HTERT RPE-1 (cell line): ENCODE data around the gene PRCC.

Source experiments
- in situ Hi-C: fragments of 300-500 bp; cut with MboI; formaldehyde crosslinking; loops from 4 replicates; pipeline ENCODE4 v1.14.3; 2020; ENCODE audit warnings: low sequenced_read_pairs

The PRCC gene

DNA sequence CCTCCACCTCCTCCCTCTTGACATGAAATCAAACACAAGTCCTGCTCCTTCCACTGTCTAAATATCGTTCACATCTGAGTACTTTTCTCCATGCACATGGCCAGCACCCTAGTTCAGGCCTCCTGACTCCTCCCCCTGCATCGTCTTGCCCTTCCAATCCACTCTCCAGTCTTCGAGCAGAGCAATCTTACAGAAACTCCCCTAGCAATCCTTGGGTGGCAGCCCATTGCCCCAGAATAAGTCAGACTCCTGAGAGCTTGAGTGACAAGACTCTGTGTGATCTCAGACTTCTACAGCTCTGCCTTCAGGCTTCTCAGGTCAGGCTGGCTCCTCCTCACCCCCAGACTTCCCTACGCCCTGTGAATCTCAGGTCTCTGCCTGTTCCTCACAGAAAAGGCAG is 43.8 kb downstream of the PRCC start:
- in situ Hi-C loops: no loop called here

DNA sequence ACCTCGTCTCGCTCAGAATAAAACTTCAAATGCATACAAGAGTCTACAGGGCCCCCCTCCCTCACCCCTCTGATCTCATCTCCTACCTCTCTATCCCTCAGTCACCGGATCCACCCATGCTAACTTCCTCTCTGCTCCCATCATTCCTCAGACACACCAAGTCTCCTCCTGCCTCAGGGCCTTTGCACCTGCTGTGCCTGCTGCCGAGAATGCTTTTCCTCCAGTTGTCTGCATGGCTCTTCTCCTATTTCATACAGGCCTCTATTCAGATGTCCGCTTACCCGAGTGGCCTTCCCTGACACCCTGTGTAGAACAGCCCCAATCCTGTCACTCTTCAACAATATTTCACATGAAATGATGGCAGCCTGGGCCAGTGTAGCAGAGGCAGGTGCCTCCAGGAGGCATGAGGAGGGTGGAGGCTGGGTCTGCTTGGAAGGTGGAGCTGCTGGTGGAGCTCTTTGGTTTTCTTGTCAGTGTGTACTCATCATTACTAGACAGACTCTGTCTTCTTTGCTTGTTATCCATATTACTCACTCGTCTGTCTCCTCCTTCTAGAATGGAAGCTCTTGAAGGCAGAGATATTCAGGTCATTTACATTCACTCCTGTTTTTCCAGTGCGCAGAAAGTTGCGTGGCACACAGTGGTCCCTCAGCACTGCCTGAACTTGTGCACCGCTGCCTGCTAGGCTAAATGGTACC is 45.1 kb downstream of the PRCC start:
- in situ Hi-C loops: no loop called here

DNA sequence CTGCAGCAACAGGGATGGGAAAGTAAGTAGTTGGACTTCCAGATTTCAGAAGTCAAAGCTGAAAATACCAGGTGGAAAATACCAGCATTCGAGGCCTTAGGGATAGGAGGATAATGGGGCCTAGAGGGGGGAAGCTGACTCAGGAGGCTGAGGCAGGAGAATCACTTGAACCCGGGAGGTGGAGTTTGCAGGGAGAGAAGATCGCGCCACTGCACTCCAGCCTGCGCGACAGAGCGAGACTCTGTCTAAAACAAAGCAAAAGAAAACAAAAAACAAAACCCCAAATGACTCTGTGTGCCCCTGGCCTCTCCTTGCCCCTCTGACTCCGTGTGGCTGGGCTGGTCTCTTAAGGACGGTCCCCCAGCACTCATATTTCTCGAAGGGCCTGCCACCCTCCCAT is 46.0 kb downstream of the PRCC start:
- in situ Hi-C loops: no loop called here

DNA sequence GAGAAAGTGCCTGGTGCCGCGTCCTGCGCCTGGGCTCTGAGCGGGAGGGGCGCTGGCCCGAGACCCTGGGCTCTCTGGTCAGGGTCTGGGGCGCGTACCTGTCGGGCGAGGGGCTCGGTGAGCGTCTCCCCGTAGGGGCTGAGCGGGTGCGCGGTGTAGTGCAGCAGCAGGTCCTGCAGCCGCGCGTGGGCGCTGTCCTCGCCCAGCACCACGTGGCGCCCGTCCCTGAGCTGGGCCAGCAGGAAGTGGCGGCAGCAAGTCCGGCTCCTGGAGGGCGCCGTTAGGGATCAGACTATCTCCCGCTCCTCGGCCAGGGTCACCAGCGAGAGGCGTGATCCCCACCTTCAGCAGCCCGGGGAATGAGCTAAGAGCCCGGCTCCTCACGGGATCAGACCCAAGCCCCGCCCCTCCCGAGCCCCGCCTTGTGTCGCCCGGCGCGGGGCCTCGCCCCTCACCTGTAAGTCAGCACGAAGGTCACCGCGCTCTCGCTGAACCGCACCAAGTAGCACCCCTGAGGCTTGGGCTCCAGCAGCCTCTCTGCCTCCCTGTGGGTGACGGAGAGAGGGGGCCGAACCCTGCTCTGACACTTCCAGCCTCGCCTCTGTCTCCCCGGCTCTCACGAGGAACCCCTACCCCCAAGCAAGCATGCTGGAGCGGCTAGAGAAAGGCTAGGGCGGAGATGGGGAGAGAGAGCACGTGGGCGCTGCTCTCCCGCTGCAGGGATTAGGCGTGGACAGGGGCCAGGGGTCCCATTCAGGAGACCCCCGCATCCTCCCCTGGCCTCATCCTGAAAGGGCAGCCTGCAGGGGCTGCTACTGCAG is 46.6 kb downstream of the PRCC start:
- in situ Hi-C loops: no loop called here

DNA sequence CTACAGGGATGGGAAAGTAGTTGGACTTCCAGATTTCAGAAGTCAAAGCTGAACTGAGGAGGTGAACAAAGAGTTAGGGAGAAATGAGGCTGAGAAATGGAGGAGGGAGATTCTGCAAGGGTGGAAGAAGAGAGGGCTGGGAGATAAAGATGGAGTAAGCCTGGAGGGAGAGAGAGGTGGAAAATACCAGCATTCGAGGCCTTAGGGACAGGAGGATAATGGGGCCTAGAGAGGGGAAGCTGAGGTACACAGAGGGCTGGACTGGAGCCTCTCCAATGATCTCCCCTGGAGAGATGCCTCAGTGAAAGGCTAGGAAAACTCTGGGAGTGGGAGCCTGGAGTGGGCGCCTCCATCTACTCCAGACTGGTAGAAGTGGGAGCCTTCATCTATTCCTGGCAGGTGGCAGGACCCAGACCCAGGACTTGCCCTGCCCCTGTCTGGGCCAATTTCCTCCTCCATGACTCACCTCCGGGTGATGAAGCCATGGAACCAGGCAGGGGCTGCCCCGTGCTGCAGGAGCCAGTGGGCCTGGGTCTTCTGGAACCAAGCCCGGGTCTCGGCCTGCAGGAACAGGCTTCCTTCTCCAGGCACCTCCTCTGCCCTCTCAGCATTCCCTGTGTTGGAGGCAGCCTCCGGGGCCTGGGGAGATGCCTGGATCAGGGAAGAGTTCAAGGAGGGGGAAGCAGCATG is 47.4 kb downstream of the PRCC start:
- in situ Hi-C loops: no loop called here

DNA sequence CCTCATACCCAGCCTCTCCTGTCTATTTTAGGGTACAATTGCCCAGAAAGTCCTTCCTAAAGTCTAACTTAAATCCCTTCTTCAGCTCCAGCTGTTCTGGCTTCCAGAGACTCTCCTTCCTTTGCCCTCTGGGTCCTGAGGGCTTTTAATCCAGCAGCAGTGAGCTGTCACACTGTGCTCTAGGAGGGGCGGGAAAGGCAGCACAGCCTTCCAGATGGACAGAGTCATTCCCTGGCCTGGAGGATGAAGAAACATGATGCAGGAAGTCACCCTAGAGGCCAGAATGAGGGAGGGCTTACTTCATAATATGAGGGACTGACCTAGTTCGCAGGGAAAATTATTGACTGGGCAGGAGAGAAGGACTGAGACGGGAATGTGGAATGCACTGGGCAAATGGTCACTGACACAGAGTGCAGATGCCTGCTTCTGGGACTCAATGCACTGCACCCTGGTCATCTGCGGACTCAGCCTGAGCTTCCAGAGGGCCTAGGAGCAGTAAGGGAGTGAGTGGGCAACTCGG is 48.0 kb downstream of the PRCC start:
- in situ Hi-C loops: no loop called here

DNA sequence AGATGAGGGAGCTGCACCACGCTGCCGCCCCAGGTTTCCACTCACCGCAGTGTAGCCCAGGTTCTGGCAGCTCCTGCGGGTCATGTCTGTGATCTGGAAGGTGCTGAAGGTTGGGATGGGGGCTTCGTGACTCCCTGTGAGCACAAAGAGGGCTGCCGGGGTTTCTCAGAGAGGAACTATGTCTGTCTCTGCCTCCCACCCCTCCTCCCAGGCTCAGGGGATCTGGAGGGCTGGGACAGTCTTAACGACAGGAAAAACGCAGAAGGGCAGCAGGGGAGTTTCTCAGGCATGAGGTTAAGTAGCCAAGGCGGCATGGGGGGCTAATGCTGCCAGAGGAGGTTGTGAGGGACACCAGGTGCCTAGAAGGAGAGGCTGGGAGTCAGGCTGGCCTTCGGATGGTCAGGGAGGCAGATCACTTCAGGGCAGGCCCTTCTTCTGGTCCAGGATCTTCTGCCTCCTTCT is 48.7 kb downstream of the PRCC start:
- in situ Hi-C loops: no loop called here

DNA sequence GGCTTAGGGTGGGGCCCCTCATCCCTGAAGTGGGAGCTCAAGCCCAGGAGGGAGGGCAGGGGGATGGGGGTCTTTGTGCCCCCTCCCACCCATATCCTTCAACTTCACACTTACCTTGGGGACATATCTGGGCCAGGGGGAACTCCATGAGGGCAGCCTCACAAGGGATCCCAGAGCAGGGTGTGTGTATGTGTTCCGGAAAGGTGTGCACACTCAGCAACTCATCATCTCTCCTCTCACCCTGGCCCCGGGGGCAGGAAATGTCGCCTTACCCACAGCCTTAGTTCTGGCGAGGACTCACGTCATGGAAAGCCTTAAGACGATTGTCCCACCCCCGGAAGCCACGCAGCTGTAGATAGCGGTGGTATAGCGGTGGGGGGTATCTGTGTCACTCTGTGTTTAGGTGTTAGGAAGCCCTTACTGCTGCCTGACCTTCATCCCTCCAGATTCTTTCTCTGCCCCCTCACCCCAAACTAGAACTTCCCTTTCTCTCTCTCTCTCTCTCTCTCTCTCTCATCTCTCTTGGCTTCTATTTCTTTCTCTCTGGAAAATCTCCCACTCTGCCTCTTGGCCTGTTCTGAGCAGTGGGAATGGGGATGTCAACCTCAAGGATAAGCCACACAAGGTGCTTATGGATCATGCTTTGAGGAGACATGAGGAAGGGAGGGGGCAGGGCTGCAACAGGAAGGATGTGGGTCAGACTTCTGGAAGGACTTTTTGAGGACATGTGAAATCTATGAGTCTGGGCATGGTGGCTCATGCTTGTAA is 49.4 kb downstream of the PRCC start, which contains the start of gene SH2D2A:
SH2D2A (minus strand) TSS at position 288 of the 768 bp plus-strand sequence; CDS start at position 148, 140 bp downstream.
- in situ Hi-C loops: no loop called here

DNA sequence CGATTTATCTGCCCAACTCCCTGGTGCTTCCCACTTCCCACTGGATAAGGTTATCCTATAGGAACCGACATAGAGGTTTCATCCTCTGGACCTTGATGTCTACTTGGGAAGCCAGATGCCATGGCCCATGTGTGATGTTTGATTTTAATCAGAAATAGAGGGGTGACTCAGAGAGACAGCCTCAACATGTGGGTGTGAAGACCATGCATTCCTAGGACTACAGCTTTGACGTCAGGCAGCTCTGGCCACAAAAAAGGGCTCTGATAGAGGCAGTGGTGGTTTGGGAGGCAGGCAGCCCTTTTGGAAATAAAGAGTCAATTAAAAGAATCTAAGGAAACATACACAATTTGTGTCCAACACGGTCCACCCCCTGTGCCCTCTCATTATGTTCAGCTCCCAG is 54.5 kb downstream of the PRCC start:
- in situ Hi-C loops: no loop called here

DNA sequence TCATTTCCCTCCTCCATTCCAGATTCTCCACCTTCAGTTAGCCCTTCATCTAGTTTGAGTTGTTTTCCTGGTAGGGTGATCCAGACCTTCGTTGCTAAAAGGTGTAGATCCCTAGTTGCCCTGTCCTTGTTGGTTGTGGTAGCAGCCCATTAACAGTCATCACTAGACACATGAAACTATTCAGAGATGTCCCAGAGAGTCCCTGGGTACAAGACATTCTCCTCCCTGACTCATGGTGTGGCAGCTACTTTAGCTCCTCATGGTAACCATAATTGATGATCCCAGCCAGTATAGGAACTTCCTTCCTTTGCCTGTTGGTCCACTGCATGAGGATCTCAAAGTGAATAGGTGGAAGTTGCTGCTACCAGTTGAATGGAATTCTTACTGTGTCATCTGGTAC is 55.3 kb downstream of the PRCC start:
- in situ Hi-C loops: no loop called here

DNA sequence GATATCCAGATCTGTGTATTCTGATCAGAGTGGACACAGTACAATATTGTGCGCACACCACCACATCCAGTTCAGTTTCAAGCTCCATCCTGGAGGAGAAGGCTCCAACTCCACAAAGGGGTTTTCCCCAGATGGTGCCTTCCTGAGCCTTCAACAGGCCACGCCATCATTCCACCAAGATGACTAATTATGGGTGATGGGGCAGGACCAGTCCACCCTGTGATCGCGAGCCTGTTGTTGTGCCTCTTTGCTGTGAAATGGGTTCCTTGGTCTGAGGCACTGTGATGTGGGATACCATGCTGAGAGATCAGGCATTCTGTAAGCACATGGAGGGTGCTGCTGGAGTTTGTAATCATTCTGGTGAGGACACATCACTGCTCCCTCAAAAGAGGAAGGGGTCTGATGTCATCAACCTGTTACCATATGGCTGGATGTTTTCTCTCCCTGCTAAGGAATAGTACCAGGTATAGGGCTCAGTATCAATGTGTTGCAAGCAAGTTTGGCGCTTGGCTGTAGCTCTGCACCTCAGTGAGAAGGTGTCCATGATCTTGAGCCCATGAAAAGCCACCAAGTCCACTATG is 56.0 kb downstream of the PRCC start:
- in situ Hi-C loops: no loop called here

DNA sequence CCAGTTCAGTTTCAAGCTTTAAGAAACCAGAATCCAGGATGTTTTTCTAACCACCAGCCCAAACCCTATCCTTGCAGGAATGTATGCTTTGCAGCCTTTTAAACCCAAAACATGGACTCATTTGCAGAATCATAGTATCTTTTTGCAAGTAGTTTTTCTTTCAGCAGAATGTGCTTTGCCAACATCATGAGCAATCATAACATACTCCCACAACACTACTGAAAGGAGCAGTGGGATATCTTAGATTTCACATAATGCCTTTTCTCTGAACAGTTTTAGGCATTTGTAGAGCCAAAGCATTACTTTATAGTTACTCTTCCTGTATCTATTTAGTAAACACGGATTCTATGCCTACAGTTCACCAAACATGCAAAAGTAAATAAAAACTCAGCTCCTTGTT is 59.3 kb downstream of the PRCC start:
- in situ Hi-C loops: no loop called here

DNA sequence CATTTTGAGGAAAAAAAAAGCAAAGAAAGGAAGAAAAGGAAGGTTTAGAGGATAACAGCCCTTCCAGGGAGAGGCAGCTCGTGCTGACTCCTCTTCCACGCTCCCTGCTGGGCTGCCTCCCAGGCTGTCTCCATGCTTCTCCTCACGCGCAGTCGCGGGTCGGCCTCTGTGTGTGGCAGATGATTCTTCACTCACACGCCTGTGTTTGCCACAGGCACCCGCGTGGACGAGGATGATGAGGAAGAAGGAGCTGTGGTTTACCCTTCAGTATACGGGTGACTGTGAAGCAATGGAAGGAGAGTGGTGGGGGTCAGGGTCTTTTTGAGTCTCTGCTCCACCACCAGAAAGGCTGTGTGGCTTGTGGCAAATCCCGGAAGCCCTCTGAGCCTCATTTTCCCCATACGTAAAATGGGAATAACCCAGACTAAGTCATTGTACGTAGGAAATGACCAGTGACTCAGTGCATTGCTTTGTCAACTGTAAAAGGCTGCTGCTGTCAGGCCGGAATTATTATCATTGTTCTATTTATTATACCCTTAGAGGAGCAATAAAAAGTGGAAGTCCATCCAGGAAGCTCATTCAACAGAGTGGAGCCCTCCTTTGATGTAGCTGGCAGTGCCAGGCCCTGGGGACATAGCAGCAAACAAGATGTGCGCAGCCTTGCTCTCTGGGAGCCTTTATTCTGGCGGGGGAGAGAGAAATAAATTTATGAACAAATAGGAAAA is 61.2 kb downstream of the PRCC start:
- in situ Hi-C loops: no loop called here

DNA sequence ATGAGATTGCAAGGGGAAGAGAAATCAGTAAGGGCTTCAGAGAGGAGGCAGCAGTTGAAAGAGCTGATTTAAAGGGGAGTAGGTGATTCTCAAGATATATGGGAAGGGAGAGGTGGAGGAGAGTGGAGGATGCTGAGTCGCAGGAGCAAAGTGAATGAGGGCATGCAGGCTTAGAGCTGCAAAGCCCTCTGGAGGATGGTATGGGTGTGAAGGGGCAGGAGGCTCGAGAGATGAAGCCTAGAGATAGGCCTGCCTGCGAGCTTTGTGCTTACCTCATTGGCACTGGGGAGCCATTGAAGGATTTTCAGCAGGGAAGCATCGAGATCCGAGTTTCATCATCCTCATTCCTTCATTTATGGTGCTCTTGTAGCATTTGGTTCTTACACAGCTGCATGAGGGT is 65.1 kb downstream of the PRCC start:
- in situ Hi-C loops: no loop called here

DNA sequence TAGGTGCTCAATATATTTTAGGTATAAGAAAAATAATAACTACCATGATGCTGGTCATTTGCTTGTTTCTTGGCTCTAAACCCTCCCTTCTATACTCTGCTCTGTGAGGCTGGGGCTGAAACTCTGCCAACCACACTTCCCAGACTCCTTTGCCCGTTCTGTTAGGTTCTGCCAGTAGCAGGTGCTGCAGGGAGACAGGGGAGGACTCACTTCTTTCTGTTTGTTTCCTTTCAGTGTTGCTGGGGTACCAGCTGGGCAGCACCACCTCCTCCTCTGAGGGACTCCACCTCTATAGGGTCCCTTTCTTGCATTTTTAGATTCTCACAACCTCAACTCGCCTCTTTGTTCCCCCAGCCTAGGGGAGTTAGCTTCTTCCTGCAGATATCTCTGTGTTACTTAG is 66.3 kb downstream of the PRCC start:
- in situ Hi-C loops: no loop called here

DNA sequence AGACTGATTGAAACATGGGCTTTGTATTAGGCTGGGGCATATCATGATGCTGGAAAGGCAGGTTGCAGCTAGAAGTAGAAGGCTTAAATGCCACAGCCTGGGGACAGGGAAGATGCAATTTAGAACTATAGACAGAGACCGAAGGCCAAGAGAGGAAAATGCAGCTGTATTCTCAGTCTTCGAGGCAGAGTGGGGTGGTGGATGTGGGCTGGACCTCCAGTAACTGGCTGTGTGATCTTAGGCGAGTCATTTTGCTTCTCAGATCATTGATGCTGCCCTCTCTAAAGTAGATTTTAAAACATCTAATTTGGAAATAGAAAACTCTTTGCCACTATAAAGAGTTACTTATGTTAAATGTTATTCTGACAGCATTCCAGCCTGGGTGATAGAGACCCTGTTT is 67.0 kb downstream of the PRCC start:
- in situ Hi-C loops: no loop called here

DNA sequence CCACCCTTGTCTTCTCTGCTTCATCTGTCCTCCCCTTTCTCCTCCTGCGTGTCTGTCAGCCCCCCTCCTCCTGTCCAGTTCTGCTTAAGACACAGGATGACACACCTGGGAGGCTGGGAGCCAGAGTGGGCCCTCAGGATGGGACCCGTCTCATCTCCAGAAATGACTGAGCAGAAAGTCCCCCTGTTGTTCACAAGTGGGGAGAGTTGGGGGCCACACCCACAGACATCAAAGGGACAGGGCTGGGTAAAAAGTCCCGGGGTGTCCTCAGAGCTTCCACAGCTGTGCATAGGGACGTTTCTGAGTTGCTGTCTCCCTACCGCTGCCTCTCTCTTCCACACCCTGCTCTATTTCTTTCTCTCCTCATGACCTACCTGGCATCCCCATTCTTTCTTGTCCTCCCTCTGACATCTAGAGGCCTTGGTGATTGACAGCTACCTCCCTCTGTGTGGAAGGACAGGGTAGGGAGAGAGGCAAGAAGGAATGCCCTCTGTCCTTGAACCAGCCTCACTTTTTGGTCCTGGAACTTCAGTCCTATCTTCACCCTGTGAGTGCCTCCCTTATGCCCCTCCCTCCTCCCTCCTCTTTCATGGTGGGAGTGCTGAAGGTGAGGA is 68.8 kb downstream of the PRCC start:
- in situ Hi-C loops: no loop called here

DNA sequence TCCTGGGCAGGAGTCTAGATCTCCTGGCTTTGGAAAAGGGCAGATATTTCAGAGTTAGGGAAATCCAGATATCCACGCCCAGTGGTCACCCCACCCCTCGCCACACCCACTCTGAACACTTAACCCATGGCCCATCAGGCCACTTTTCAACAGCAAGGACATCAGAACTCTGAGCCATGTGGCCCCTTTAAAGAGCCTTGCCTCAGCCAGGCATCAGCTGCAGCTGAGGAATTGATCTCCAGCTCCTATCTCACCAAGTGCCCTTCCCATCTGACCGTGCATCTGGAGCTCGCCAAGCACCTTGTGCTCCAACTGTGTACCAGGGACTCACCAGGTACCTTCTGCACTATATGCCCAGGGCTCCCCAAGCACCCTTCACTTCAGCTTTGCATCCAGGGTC is 69.6 kb downstream of the PRCC start:
- in situ Hi-C loops: no loop called here

DNA sequence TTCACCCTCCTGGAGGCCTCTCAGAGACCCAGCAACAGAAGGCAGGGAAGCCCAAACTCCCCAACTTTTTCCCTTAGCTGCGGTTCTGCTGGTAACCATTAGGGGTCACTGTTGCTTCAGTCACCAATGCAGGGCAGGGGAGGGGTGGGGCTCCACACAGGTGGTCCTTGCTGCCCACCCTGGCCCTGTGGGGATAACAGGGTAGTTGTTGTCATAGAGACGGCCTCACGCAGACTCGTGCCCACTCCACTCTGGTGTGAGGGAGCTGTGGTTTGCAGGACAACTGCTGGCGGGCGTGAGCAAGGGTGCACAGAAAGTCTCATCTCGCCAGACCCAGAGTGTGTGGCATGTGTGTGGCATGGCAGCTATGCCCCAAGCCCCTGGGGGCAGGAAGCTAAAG is 71.6 kb downstream of the PRCC start:
- in situ Hi-C loops: no loop called here
